Effector memory CD8-positive, alpha-beta T cell (primary cell): ENCODE data around the gene TP53I13.
A peak's percentile ranks its signal among the peaks of the same experiment; 100 is the strongest.

Experiments
- ATAC-seq: fragments of 150-1000 bp; cut with Tn5 transposase; replicated peaks from 2 replicates; pipeline ENCODE4 v1.10.0; 2021; ENCODE audit warnings: mild to moderate bottlenecking, moderate library complexity
- DNase-seq, 3 experiments: peaks; one replicate each; pipeline ENCODE4 v3.0.0; 2021
- H3K27ac Mint-ChIP-seq, 2 donors: one replicate each; pipeline ENCODE4 v1.8.0; 2022; ENCODE audit warnings: mild to moderate bottlenecking in 2 of 2, mixed read lengths in 2 of 2, moderate library complexity in 2 of 2
- H3K27me3 Mint-ChIP-seq, 2 donors: one replicate each; pipeline ENCODE4 v1.8.0; 2022; ENCODE audit warnings: mixed read lengths in 2 of 2
- H3K36me3 Mint-ChIP-seq: one replicate; pipeline ENCODE4 v1.8.0; 2022; ENCODE audit warnings: mild to moderate bottlenecking, moderate library complexity, mixed read lengths; ENCODE audit not compliant: insufficient read depth
- H3K4me1 Mint-ChIP-seq, 2 donors: one replicate each; pipeline ENCODE4 v1.8.0; 2022; ENCODE audit warnings: low read depth in 2 of 2, mixed read lengths in 2 of 2
- H3K4me3 Mint-ChIP-seq, 2 donors: one replicate each; pipeline ENCODE4 v1.8.0; 2022; ENCODE audit warnings: mild to moderate bottlenecking in 2 of 2, mixed read lengths in 2 of 2, moderate library complexity in 2 of 2
- H3K9me3 Mint-ChIP-seq, 2 donors: one replicate each; pipeline ENCODE4 v1.8.0; 2022; ENCODE audit warnings: mixed read lengths in 2 of 2

TP53I13 gene

DNA sequence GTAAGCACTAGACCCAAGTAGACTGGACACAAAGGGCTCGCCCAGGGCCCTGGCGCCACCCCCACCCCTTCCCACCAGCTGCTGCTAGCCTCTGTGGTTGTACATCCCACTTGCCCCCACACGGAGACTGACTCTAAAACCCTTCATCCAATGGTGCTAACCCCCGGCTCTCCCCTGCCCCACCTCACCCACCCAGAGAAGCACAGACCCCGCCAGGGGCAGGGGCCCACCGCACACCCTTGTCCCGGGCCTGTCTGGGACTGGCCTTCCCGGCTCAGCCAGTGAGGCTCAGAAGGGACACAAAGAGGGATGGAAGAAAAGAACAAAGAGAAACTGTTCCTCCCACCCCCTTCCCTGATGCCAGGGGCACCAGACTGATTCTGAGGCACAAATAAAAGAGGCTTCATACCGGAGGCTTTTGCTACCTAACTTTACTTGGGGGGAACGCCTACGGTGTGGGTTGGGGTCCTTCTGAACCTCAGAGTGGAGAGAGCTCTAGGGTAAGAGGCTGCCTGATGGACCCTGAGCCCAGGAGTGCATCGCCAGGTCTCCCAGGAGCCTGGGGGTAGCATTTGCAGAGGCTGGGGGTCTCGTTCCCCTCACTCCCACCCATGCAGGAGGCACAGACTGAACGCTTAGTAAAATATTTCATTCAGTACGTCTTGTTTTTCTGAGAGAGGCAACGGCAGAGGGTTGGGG, 46.0 kb downstream of the TP53I13 start:
- peaks cover 35 to 39% of the 10 kb centered on the region in 2 donors for H3K4me1 Mint-ChIP-seq
- H3K4me3 Mint-ChIP-seq = peak overlapping the region; percentile 89 to 92

DNA sequence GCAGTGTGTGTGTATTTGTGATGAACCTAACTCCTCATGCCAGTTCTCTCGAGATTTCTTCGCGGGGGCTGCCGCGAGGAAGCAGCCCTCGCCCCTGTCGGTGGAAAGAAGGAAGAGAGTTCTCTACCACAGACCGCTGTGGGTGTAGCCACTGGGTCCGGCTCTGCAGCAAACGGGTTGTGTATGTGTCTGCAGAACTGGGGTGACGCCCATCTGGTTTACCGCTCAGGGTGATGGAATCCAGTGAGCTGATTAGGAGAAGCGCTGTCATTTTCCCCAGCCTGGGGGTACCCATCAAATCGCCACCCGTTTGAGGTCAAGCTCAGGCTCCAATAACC, 46.5 kb downstream of the TP53I13 start:
- no peaks in the 10 kb centered on the region for H3K9me3 Mint-ChIP-seq
- peaks cover 2% of the 10 kb centered on the region for H3K36me3 Mint-ChIP-seq
- H3K4me3 Mint-ChIP-seq = peak overlapping the region; percentile 89 to 92
- peak overlapping the region; percentile 65 to 79 for H3K27ac Mint-ChIP-seq
- no peaks in the 10 kb centered on the region for H3K27me3 Mint-ChIP-seq
- ATAC-seq (peak; percentile 60), DNase-seq (peak; percentile 69 to 74 (median 74))
- H3K4me1 Mint-ChIP-seq = peaks cover 35 to 39% of the 10 kb centered on the region in 2 donors

More for the DNA sequence above, 46.0 kb downstream of the TP53I13 start:
- DNase-seq = no peak
- Mint-ChIP-seq H3K27ac (peak overlapping the region in 1 of 2 donors; percentile 65), H3K27me3 (no peaks in the 10 kb centered on the region), H3K9me3 (no peaks in the 10 kb centered on the region), H3K36me3 (peaks cover 2% of the 10 kb centered on the region)
- ATAC-seq = no peak

DNA sequence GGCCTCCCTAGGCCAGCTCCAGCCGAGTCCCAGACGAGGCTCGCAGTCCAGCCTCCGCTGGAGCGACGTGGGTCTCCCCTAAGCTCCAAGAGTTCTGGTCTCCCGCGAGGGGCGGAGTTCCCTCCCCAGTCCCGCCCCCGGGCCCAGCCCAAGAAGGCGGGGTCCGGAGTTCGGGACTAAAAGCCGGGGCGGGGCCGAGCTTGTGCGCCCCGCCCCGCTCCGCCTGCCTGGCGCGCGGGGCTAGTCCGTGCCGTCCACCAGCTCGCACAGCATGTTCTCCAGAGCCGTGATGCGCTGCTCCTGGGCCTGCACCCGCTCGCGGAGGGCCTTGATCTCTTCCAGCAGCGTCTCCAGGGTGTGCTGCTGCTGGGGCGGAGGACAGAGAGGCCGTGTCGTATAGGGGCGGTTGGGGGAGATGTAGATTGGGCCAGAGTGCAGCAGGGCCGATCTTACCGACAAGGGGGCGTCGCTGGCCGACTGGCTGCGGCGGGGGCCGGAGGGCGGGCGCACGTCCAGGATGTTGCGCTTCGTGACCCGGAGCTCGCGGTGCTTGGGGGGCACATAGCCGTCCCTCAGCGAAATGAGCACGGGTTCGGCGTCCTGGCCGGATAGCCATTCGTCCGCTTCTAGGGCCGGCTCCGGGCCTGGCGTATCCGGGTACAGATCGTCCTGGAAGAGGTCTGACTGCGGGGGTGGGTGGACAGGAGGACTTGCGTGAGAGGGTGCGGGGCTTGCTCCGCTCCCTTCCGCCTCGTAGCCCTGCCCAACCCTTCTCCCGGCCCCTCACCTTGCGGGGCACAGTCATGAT, 47.2 kb downstream of the TP53I13 start:
- peak; percentile 59 for ATAC-seq
- H3K36me3 Mint-ChIP-seq = peaks cover 2% of the 10 kb centered on the region

DNA sequence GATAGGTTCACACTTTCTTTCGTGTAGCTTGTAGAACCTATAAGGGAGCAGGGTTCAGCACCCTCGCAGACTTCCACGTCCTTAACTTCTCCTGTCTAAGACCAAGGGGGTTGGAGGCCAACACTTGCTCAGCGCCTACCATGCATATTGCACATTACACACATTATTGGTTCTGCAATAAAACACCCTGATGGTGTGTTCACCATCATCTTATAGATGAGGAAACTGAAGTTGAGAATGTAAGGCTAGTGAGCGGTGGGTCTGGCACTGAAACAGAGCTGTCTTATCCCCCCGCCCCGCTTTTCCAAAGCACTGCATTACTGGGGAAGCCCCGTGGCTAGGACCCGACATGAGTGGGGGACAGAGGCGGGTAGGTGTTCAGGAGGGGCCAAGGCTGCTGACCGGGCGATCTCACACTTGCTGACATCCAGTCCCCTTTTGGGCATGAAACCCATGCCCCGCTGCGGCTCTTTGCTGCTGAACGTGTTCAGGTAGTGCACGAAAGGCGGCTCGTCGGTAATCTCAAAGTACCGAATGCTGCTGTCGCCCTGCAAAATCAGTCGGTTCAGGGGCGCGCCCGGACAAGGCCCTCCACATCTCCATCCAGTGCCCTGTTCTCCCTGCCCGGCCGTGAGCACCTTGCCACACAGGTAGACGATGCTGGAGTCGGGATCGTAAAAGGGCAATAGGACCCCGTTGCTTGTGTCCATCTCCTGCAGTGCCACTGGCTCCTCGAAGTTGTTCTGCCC, 48.0 kb downstream of the TP53I13 start:
- Mint-ChIP-seq H3K9me3 (no peaks in the 10 kb centered on the region), H3K4me3 (peak overlapping the region; percentile 89 to 92), H3K27ac (peak overlapping the region; percentile 76 to 88), H3K27me3 (no peaks in the 10 kb centered on the region), H3K36me3 (peaks cover 2% of the 10 kb centered on the region), H3K4me1 (peaks cover 35 to 39% of the 10 kb centered on the region in 2 donors)
- no peak for DNase-seq
- no peak for ATAC-seq

More for the DNA sequence above, 47.2 kb downstream of the TP53I13 start:
- peak; percentile 81 to 85 (median 84) for DNase-seq
- Mint-ChIP-seq H3K9me3 (no peaks in the 10 kb centered on the region), H3K27ac (peak overlapping the region; percentile 65 to 79), H3K27me3 (no peaks in the 10 kb centered on the region), H3K4me3 (peak overlapping the region; percentile 89 to 92), H3K4me1 (peaks cover 35 to 39% of the 10 kb centered on the region in 2 donors)

DNA sequence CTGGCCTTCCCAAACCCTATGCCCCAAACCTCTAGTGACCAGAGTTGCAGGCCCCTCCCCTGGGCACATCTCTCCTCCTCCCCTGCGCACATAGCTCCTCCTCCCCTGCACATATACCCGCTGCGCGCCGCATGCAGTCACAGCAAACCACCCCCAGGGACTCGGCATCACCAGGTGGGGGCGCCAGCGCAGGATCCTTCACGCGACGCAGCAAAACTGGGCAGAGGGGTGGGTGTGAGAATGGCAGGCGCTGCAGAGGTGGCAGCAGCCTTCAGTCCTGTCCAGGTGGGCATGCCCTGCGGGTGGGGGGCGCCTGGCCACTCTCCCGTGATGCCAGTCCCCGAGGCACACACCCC, 48.6 kb downstream of the TP53I13 start:
- Mint-ChIP-seq H3K4me3 (peak overlapping the region; percentile 89 to 92), H3K4me1 (peaks cover 38 to 42% of the 10 kb centered on the region in 2 donors)

DNA sequence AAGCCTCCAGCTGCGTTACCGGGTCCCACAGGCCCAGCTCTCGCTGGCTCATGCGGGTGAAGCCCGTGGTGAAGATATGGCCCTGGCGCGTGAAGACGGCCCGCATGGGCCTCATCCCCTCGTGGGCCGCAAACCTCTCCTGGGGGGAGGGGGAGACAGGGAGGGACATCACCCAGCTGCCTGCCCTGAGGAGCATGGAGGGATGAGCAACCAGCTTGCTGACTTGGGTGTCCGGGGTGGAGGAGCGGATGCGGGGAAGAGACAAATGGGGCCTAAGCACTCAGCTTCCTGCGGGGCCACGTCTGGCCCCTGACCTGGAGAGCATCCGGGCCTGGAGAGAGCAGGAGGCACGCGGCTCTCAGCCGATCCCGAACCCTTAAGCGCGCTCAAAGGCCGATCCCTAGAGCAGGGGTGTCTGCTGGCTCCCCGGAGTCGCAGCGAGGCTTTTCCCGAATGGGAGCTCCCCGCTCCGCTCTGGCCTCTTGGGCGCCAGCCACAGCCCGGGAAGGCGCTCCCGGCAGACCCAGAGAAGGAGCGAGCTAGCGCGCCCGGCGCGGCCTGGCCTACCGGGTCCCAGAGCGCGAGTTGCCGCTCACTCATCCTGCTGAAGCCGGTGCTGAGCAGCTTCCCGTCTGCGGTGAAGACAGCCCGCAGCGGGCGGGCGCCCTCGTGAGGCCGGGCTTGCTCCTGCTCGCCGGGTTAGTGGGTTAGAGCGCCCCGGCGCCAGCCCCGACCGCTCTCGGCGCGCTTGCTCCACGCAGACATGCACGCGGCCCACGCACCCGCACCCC, 49.2 kb downstream of the TP53I13 start:
- DNase-seq (peak; percentile 88 to 90 (median 89)), ATAC-seq (peak; percentile 54)
- Mint-ChIP-seq H3K36me3 (peaks cover 2% of the 10 kb centered on the region), H3K27me3 (no peaks in the 10 kb centered on the region), H3K4me1 (peaks cover 40 to 45% of the 10 kb centered on the region in 2 donors), H3K9me3 (no peaks in the 10 kb centered on the region), H3K4me3 (peak overlapping the region; percentile 89 to 92), H3K27ac (peak overlapping the region; percentile 76 to 88)

More for the DNA sequence above, 48.6 kb downstream of the TP53I13 start:
- no peaks in the 10 kb centered on the region for H3K9me3 Mint-ChIP-seq
- H3K36me3 Mint-ChIP-seq = peaks cover 2% of the 10 kb centered on the region
- no peaks in the 10 kb centered on the region for H3K27me3 Mint-ChIP-seq
- peak; percentile 60 for ATAC-seq
- H3K27ac Mint-ChIP-seq = peak overlapping the region; percentile 76 to 88
- DNase-seq = peak; percentile 88 to 91 (median 88)

DNA sequence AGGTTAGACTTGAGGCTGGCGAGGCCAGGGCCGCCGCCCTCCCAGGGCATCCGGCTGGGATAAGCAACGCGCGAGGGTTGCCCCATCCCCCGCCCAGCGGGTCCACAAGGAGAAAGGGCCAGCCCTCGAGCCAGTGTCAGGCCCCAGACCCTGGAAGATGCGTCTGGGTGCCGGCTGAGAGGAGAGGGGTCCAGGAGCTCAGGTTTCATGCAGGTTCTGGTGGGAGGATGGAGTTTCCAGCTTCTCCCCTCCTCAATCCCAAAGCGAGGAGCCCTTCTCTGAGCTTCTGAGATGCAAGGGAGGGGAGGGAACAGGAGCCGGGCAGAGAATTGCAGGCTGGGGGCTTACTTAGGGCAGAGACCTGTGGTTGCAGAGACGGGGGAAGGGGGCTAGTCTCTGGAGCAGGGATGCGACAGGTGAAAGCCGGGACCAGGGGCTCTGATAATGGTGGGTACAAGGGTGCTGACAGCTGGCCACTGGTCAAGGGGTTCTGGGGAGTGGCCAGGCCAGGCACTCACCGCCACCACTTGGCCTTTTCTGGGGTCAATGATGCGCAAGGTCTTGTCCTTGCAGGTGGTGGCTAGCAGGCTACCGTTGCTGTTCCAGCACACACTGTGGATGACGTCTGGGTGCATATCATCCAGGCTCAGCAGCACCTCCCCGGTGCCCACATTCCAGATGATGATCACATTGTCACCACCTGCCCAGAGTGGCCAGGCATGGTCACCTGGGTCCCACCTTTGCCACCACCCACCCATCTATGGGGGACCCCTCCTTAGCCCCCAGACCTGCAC, 50.0 kb downstream of the TP53I13 start:
- peak overlapping the region; percentile 89 to 92 for H3K4me3 Mint-ChIP-seq
- H3K9me3 Mint-ChIP-seq = no peaks in the 10 kb centered on the region
- H3K4me1 Mint-ChIP-seq = peaks cover 46 to 51% of the 10 kb centered on the region in 2 donors
- ATAC-seq (no peak), DNase-seq (no peak)
- H3K36me3 Mint-ChIP-seq = peaks cover 6% of the 10 kb centered on the region
- no peaks in the 10 kb centered on the region for H3K27me3 Mint-ChIP-seq
- peak overlapping the region; percentile 60 to 88 for H3K27ac Mint-ChIP-seq

DNA sequence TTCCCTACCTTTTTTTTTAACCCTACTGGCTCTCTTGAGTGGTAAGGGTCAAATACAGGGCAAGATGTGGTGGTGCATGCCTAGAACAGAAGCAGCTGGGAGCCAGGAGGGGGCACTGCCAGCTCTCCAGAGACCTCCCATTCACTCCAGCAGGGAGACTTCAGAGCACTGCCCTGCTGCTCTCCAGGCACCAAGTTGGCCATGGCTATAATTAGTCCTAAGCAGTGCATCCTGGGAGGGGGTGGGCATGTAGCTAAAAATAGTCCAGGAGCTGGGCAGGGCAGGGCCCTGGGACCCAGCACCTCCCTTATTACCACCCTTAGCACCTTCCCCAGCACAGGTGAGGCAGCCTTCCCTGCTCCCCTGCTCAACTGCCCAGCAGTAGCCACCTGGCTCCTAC, 50.8 kb downstream of the TP53I13 start:
- DNase-seq (no peak), ATAC-seq (no peak)
- H3K36me3 Mint-ChIP-seq = peaks cover 6% of the 10 kb centered on the region
- H3K4me3 Mint-ChIP-seq = no peak overlapping the region
- H3K27me3 Mint-ChIP-seq = no peaks in the 10 kb centered on the region
- peaks cover 45% of the 10 kb centered on the region in 2 donors for H3K4me1 Mint-ChIP-seq
- no peak overlapping the region for H3K27ac Mint-ChIP-seq
- H3K9me3 Mint-ChIP-seq = no peaks in the 10 kb centered on the region

DNA sequence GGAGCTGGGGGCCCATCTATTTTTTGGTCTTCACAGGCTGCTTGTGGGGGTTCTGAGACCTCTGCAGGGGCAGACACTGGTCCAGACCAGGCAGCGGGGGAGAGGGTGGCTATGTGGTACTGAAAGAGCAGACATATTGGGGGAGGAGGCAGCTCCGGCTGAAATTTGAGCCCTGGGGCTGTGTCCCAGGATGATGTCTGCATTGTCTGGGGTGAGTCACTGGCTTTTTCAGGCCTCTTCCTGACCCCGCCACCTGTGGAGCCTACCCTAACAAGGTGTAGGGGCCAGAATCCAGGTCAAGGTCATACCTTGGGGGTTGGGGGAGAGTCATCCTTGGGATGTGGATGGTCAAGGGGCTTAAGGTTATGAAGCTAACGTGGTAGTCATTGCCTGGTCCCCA, 51.8 kb downstream of the TP53I13 start:
- Mint-ChIP-seq H3K27me3 (no peaks in the 10 kb centered on the region), H3K4me1 (peaks cover 34 to 40% of the 10 kb centered on the region in 2 donors), H3K4me3 (no peak overlapping the region), H3K9me3 (no peaks in the 10 kb centered on the region), H3K27ac (no peak overlapping the region), H3K36me3 (peaks cover 4% of the 10 kb centered on the region)
- DNase-seq (no peak), ATAC-seq (no peak)

DNA sequence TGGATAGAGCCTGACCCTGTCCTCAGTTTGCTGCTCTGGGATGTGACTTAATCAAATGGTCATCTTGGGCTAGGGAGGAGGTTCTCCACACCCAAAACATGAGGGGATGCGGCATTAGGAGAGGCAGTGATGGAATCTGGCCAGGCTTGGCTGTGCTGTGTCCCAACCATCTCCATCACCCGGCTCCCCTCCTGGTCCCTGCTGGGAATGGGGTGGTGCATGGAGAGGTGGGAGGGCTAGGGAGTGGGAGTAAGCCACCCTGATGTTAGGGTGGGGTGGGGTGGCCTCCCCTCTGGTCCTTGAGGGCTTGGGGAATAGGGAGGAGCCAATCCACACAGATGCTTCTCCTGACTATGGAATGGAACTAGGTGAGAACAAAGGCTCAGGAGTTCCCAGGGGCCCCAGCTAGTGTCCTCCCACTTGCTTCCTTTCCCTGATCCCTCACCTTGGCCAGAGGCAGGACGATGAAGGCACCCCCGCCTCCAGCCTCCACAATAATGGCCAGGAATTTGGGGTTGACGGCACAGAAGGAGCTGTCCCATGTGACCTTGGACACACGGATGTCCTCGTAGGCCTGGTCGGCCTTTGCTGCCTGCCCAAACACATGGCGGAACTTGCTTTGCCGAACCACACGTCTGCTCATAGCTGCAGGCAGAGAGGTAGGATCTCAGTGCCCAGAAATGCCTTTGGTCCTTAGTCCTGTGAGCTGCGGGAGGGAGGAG, 52.4 kb downstream of the TP53I13 start:
- H3K4me1 Mint-ChIP-seq = peaks cover 32 to 36% of the 10 kb centered on the region in 2 donors
- peak overlapping the region in 1 of 2 donors; percentile 5 for H3K4me3 Mint-ChIP-seq
- H3K27ac Mint-ChIP-seq = no peak overlapping the region
- H3K27me3 Mint-ChIP-seq = no peaks in the 10 kb centered on the region
- ATAC-seq = no peak
- H3K9me3 Mint-ChIP-seq = no peaks in the 10 kb centered on the region
- no peak for DNase-seq
- H3K36me3 Mint-ChIP-seq = peaks cover 4% of the 10 kb centered on the region

DNA sequence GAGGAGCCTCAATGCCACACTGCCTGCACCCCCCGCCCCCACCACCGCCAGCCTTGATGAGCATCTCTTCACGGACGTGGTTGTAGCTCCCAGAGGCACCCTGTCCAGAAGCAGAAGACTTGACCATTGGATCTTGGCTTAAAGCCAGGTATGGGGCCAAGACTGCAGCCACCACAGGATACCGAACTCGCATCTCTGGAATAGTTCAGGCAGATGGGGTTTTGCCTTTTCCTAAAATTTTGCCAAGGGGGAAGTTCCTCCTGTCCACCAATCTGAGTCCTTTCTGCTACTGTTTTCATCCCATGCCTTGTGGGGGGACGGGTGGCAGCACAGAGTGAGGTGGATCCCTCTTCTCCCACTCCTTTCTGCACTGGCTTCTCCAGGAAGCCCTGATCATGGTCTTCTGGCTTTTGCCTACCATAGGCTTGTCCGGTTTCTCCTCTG, 53.3 kb downstream of the TP53I13 start:
- H3K27ac Mint-ChIP-seq = peak overlapping the region in 1 of 2 donors; percentile 29
- H3K27me3 Mint-ChIP-seq = no peaks in the 10 kb centered on the region
- peaks cover 26 to 29% of the 10 kb centered on the region in 2 donors for H3K4me1 Mint-ChIP-seq

More for the DNA sequence above, 53.3 kb downstream of the TP53I13 start:
- Mint-ChIP-seq H3K36me3 (peaks cover 8% of the 10 kb centered on the region), H3K4me3 (peak overlapping the region; percentile 75 to 77), H3K9me3 (no peaks in the 10 kb centered on the region)
- ATAC-seq (no peak), DNase-seq (no peak)
